Heart right ventricle (tissue), 16 donors: ENCODE results near the gene SLA2. TPM values are rescaled to one million over a fixed set of nuclear protein-coding genes. Genes with fewer than 3 reads are reported as not detected.
A peak's percentile ranks its signal among the peaks of the same experiment; 100 is the strongest.

Experiments
- ATAC-seq, 8 donors: fragments of 200-7000 bp; cut with Tn5 transposase; one replicate each; pipeline ENCODE4 v1.9.1; 2020; ENCODE audit warnings: mild to moderate bottlenecking in 8 of 8, moderate library complexity in 8 of 8, moderate number of reproducible peaks in 1 of 8
- DNase-seq, 2 donors: peaks; one replicate each; pipeline ENCODE4 v3.0.0-alpha.2; 2020
- H3K27ac ChIP-seq, 10 donors: fragments of 200-600 bp; sonication (generic) in 2 of 10; one replicate each; pipeline versions ENCODE4 v1.5.0 to v1.8.0; 2020 to 2022; ENCODE audit warnings: mild to moderate bottlenecking in 3 of 10
- H3K27me3 ChIP-seq, 7 donors: fragments of 200-600 bp; one replicate each; pipeline ENCODE4 v1.8.0; 2021 to 2022; ENCODE audit warnings: mild to moderate bottlenecking in 2 of 7
- H3K36me3 ChIP-seq, 9 donors: fragments of 200-600 bp; sonication (generic) in 1 of 9; one replicate each; pipeline versions ENCODE4 v1.5.0 to v1.8.0; 2020 to 2022; ENCODE audit warnings: mild to moderate bottlenecking in 2 of 9
- H3K4me1 ChIP-seq, 9 donors: fragments of 200-600 bp; sonication (generic) in 1 of 9; one replicate each; pipeline versions ENCODE4 v1.5.0 to v1.8.0; 2020 to 2022; ENCODE audit warnings: mild to moderate bottlenecking in 4 of 9
- H3K4me3 ChIP-seq, 10 donors: fragments of 200-600 bp; sonication (generic) in 2 of 10; one replicate each; pipeline versions ENCODE4 v1.5.0 to v1.8.0; 2020 to 2022; ENCODE audit warnings: mild to moderate bottlenecking in 7 of 10, moderate library complexity in 2 of 10
- H3K9me3 ChIP-seq, 11 donors: fragments of 200-600 bp in 10 of 11; sonication (generic) in 2 of 11; one replicate each; pipeline versions ENCODE4 v1.5.0 to v1.8.0; 2013 to 2022; ENCODE audit warnings: mild to moderate bottlenecking in 2 of 11, control low read depth in 1 of 11, moderate library complexity in 1 of 11
- CTCF ChIP-seq, 9 donors: fragments of 200-600 bp; sonication (generic) in 2 of 9; IDR thresholded peaks; one replicate each; pipeline versions ENCODE4 v1.5.0 to v1.8.0; 2021 to 2022; ENCODE audit warnings: antibody characterized with exemption in 9 of 9, mild to moderate bottlenecking in 5 of 9, moderate library complexity in 1 of 9
- WGBS, 2 donors: extraction: QIAGEN DNeasy Blood & Tissue Kit; methylation state at CpG; one replicate each; pipeline ENCODE4 v1.1.7; 2013; ENCODE audit warnings: inconsistent platforms in 1 of 2; 5-methylcytosine and 5-hydroxymethylcytosine counted together
- intact Hi-C, 10 donors: fragments of 100-400 bp; cut with DNase I; formaldehyde crosslinking; loops; one replicate each; pipeline versions ENCODE4 v1.11.1 to v1.14.2; 2022
- polyA plus RNA-seq, 2 donors: library from polyadenylated mRNA; stranded (reverse); fragments of 200-250 nt; gene quantifications; one replicate each; pipeline ENCODE4 v1.2.3, GENCODE V29; 2013
- total RNA-seq, 10 donors: library from RNA; stranded (reverse); fragmentation: NEBNext Ultra II Directional in 3 of 10; extraction: Animal tissue kit (Norgen Biotek cat#: 25700) in 3 of 10; gene quantifications; one replicate each; pipeline versions ENCODE4 v1.2.1 to v1.2.4, GENCODE V29; 2021 to 2023
- donor health status: Arrhythmogenic right ventricular cardiomyopathy.
- donor health status: ischemic (EF 13 %, LVEDD 7.1; RV severe dilation, severe dysfunction).
- donor health status: healthy with polysubstance abuse.
- donor health status: DM: no; HTN: yes; CAD: no.
- donor health status: DM: no; HTN: no; CAD: no.
- donor health status: ischemic (EF 25% LVEDD 6.9; RV normal size, moderate dysfunction).
- donor health status: ischemic (EF 25% LVEDD 5.7; RV mildly dilated, moderate dysfunction).
- donor health status: healthy.
- donor health status: DM: yes; HTN: yes; CAD: no.
- donor health status: Ischemic cardiomyopathy.
- donor health status: ischemic (EF 35%, LVEDD 5.7; RV mildly dilated, moderate dysfunction).
- donor health status: nonischemic (EF 11% LVEDD 7.7; RV severe dilation, severe dysfunction).
- donor health status: DM: yes; HTN: yes; CAD: no.
- donor health status: PGD.
- donor health status: ischemic (EF 29% LVEDD 5.4; RV normal size, mild dysfunction).
- donor health status: nonischemic (EF 23%, LVEDD 6.1; RV moderate dilation, normal function).

SLA2 gene
- total and polyA plus RNA-seq, 12 donors, result 0.20 to 2.4 (median 0.39) TPM

- ATAC-seq, result peak in 3 of 8 donors; percentile 40 to 45 (median 41)
These were observed 53.9 kb downstream of the SLA2 start for GRCh38 chr20:36591854-36592641.

GRCh38 chr20:36591281-36591680, 54.7 kb downstream of the SLA2 start:
- no peak for ATAC-seq
- no peak for DNase-seq
- Histone ChIP-seq H3K36me3 (peaks cover 0 to 47% (median 0%) of the 10 kb centered on the region in 9 donors), H3K4me1 (peaks cover 0 to 43% (median 0%) of the 10 kb centered on the region in 9 donors), H3K27me3 (no peaks in the 10 kb centered on the region), H3K27ac (no peak overlapping the region), H3K9me3 (no peaks in the 10 kb centered on the region), H3K4me3 (no peak overlapping the region)
- no peak for TF ChIP-seq CTCF (IDR thresholded peaks at IDR 0.05)
- WGBS, 2 donors, result 75 to 81% methylated on average over 5 of the region's 5 CpGs
- intact Hi-C loops, result loop anchor here in 6 of 10 donors (5.0 to 10.0 kb wide), 2 partner anchors 34 to 376 kb away; no protein-coding TSS in a partner anchor

More at GRCh38 chr20:36591854-36592641, 53.9 kb downstream of the SLA2 start:
- TF ChIP-seq CTCF (IDR thresholded peaks at IDR 0.05), result peak; percentile 19 to 65 (median 47)
- peak in 1 of 2 donors; percentile 32 for DNase-seq
- no peak overlapping the region for H3K4me3 ChIP-seq
- H3K27me3 ChIP-seq, result no peaks in the 10 kb centered on the region
- 81 to 85% methylated on average over 9 of the region's 9 CpGs for WGBS, 2 donors
- peak overlapping the region in 1 of 10 donors; percentile 31 for H3K27ac ChIP-seq
- no peaks in the 10 kb centered on the region for H3K9me3 ChIP-seq
- H3K4me1 ChIP-seq, result peaks cover 0 to 45% (median 0%) of the 10 kb centered on the region in 9 donors
- peaks cover 0 to 42% (median 0%) of the 10 kb centered on the region in 9 donors for H3K36me3 ChIP-seq
- intact Hi-C loops, result loop anchor here in 7 of 10 donors (1.0 to 10.0 kb wide), 3 partner anchors 35 to 377 kb away; no protein-coding TSS in a partner anchor

GRCh38 chr20:36587388-36588070, 58.5 kb downstream of the SLA2 start:
- H3K36me3 ChIP-seq, result peaks cover 0 to 63% (median 0%) of the 10 kb centered on the region in 9 donors
- peaks cover 0 to 13% (median 0%) of the 10 kb centered on the region in 9 donors for H3K4me1 ChIP-seq
- no peak overlapping the region for H3K27ac ChIP-seq
- TF ChIP-seq CTCF (IDR thresholded peaks at IDR 0.05), result no peak
- 76 to 77% methylated on average over 3 of the region's 3 CpGs for WGBS, 2 donors
- ATAC-seq, result peak in 2 of 8 donors; percentile 15 to 30
- no peaks in the 10 kb centered on the region for H3K27me3 ChIP-seq
- intact Hi-C loops, result loop anchor here in 1 of 10 donors (1.0 kb wide), 1 partner anchor 31 kb away; no protein-coding TSS in a partner anchor
- no peaks in the 10 kb centered on the region for H3K9me3 ChIP-seq
- no peak overlapping the region for H3K4me3 ChIP-seq
- DNase-seq, result no peak

- Histone ChIP-seq H3K4me1 (no peaks in the 10 kb centered on the region), H3K4me3 (no peak overlapping the region), H3K36me3 (peaks cover 0 to 70% (median 0%) of the 10 kb centered on the region in 9 donors), H3K9me3 (no peaks in the 10 kb centered on the region), H3K27ac (no peak overlapping the region), H3K27me3 (no peaks in the 10 kb centered on the region)
- ATAC-seq, result no peak
- 71 to 76% methylated on average over 8 of the region's 8 CpGs for WGBS, 2 donors
- DNase-seq, result no peak
- intact Hi-C loops, result no loop called here
- TF ChIP-seq CTCF (IDR thresholded peaks at IDR 0.05), result no peak
These were observed 60.4 kb downstream of the SLA2 start for GRCh38 chr20:36585410-36586125.
